Measurements from ENCODE around the gene PTPRN2.
"Not testable (repeated sequence)": the region's sequence is repeated elsewhere in the genome, so short reads cannot be mapped to it uniquely, and the experiment has no call there.

Gene PTPRN2

DNA sequence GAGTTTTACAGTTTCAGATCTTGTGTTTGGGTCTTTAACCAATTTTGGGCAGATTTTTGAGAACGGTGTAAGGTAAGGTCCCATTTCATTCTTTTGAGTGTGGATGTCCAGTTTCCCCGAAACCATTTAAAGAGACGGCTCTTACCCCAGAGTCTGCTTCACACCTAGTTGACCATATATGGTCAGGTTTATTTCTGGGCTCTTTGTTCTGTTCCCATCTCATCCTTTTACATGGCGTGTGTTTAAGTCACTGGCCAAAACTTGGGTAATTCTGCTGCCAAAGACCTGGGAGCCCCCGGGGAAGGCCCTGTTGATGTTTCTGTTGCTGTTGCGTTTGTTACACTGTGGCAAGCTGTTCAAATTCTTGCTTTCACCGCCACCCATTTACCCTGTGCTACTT lies 120.1 kb downstream of the PTPRN2 start:
- no peak for DNase-seq (ENCODE audit: low spot score)

DNA sequence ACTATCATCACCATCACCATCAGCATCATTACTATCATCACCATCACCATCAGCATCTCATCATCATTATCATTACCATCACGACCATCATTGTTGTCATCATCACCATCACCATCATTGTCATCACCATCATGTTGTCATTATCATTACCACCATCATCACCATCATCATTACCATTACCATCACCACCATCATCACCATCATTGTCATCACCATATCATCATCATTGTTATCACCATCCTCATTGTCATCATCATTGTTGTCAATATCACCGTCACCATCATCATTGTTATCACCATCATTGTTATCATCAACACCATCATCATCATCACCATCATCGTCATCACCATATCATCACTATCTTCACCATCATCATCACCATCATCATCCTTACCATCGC lies 124.3 kb downstream of the PTPRN2 start:
- DNase-seq (ENCODE audit: low spot score), result no peak

DNA sequence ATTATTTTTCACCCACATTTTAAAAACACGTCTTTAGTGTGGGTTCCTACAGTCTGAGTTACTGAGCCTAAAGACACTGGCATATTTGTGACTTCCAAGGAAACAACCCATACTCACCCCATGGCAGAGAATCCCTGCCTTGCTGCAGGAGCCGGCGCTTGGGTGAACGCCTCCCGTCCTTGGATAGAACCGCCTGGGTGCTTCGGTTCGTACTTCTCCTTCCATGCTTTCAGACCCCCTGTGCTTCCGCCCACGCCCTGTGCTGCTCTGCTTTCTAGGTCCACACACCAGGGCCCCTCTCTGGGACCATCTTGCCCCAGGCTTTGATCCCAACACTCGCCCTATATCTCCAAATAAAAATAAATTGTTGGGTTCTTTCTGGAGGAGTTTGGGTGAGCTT lies 125.8 kb downstream of the PTPRN2 start:
- DNase-seq (ENCODE audit: low spot score), result no peak

DNA sequence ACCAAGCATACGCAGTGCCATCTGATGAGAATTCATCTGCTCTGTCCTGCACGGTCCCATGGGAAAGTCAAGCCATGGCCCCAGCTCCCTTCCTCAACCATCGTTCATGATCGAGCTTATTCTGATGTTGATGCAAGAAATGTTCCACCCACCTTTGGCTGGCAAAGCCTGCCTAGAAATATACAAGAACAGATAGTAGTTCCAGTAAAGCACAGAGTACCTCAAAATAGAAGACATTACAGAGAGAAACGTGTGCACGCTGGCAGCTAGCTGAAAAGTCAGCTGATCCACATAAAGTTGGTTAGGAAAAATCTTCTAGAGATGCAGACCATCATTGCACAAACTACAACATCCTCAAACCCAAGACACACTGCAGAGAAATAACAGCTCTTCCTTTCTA lies 127.0 kb downstream of the PTPRN2 start:
- DNase-seq (ENCODE audit: low spot score), result no peak

DNA sequence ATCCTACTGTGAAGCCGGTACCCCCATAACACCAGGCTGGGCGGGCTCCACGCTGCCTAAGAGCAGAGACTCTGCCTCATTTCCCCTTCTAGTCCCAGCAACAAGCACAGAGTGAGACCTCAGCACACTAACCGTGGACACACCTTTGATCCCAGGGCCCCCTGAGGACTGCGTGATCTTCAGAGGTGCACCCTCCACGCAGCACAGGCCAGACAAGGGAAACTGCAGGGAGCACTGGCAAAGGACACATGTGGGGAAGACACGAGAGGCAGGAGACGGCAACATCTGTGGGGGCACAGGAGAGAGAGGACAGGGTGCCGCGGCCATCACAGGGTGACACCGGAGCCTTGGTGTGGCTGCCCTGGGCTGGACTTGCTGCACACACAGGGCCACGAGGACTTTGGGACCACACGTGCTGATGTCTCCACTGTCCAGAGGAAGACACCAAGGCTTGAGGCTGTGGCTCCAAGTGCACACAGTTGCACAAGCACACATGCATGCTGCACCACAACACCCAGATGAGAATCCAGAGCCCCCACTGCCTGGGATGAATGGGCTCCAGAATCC lies 128.8 kb downstream of the PTPRN2 start:
- no peak for DNase-seq (ENCODE audit: low spot score)

DNA sequence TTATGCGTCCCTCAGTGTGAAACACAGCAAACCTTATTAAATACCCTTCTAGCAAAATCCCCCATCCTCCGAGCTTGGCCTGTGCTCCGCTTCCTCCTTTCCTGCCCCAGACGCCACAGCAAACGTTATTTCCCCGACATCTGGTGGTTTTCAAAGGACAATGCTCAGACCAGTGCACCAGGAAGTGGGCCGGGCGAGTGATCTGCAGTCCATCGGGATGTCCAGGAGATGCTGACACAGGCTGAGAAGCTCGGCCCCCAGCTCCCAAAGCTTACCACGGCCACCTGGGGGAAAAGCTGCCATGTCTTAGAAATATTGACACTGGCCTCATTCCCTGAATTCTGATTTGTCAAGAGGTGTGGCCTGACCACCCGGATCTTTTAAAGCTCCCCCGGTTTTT lies 129.5 kb downstream of the PTPRN2 start:
- no peak for DNase-seq (ENCODE audit: low spot score)

DNA sequence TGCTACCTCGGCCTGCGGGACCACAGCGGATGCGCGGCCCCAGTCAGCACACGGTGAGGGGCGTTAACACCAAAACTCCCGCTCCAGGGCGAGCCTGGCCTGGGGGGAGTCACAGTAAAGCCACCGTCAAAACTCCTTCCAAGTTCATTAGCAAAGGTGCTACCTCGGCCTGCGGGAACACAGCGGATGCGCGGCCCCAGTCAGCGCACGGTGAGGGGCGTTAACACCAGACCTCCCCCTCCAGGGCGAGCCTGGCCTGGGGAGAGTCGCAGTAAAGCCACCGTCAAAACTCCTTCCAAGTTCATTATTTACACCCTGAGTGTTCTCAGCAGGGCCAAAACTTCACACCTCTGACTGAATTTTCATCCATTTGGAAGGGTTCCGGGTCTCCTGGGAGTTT lies 130.0 kb downstream of the PTPRN2 start:
- not testable (repeated sequence) for DNase-seq (ENCODE audit: low spot score)

DNA sequence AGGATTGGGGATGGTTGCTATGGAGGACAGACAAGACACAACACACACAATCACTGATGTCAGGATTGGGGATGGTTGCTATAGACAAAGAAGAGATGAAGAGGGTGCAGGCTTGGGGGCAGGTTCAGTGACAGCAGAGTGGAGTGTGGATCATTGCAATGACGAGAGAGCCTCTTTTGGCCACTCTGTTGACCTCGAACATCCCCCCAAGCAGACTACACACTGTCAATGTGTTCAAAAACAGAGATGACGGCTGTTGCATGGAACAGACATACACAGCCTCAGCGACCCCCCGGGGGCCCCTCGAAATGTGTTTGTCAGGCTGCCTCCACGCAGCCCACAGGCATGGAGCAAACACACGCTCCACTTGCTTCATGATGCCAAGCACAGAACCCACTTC lies 133.0 kb downstream of the PTPRN2 start:
- DNase-seq (ENCODE audit: low spot score), result no peak

DNA sequence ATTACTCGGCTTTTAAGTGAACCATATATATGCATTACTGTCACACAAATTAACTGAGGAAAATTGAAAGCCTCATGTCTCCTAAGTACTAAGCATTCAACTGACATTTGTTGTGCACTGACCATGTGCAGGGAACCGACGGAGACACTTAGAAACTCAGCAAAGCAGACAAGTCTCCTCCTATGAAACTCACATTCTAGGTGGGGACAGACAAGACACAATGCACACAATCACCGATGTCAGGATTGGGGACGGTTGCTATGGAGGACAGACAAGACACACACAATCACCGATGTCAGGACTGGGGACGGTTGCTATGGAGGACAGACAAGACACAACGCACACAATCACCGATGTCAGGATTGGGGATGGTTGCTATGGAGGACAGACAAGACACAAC lies 134.0 kb downstream of the PTPRN2 start:
- DNase-seq (ENCODE audit: low spot score), result no peak

DNA sequence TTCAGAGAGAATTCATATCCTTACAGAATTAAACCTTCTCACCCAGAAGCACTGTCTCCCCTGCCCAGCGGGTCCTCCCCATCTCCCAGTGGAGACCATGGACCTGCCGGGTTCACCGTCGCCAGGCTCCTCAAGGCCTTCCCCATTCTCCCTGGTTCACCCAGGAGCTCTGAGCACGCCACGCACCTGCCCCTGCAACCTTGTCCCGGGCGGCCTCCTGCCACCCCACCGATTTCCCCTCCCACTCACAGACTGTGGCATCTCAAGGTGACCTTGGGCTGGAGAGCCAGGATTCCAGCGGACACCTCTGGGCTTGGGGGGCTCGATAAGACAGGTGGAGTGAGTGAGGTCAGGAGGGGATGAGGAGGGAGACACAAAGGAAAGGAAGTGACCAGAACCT lies 135.3 kb downstream of the PTPRN2 start:
- DNase-seq (ENCODE audit: low spot score), result no peak

DNA sequence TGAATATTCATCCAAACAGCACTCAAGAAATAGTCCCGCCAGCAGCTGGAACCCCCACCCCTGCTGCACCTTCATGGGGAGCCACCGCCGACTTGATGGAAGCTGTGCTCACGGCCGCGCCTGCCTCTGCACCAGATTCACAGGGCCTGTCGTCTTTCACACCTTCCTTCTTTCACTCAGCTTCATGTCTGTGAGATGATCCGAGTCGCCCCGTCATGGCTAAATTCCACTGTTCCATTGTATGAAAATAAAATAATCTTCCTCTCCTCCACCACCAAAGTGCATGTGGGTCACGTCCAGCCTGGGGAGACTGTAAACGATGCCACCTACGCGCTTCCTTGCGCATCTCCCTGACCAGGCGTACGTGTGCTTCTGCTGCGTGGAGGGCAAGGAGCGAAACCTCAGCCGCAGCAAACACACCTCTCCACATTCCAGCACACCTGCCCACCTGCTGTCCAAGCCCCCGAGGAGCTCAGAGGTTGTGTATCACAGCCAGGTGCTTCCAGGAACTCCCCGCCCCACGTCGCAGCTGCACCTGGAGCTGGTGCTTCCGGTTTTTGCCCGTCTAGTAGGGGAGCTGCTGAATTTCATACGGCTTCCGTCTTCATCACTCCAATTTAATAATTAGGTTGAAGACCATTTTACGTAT lies 137.0 kb downstream of the PTPRN2 start:
- DNase-seq (ENCODE audit: low spot score), result no peak

DNA sequence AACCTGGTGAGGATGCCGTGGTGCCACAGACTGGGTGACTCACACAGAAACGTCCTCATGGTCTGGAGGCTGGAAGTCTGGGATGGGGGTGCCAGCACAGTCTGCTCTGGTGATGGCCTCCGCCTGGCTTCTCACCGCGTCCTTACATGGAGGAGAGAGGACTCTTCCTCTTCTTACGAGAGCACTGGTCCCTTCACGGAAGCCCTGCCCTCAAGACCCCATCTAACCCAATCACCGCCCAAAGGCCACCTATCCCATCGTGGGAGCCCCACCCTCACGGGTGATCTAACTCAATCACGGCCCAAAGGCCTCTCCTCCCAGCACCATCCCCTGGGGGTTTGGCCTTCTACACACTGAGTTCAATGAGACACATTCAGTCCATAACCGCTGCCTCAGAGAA lies 137.7 kb downstream of the PTPRN2 start:
- DNase-seq (ENCODE audit: low spot score), result no peak

DNA sequence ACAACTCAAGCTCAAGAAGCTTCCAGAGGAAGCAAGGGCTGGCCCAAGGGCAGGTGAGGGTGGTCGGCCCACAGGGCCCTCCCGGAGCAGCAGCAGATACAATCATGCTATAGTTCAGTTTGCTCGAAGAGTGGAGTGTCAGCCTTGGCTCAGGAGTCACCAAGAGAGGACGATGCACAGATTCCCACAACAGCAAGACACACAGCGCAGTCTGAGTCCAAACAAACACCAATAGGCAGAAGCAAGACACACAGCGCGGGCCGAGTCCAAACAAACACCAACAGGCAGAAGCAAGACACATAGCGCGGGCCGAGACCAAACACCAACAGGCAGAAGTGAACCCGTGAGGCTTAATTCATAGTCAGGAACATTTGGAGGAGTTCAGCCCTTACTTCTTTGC lies 138.4 kb downstream of the PTPRN2 start:
- DNase-seq (ENCODE audit: low spot score), result no peak

DNA sequence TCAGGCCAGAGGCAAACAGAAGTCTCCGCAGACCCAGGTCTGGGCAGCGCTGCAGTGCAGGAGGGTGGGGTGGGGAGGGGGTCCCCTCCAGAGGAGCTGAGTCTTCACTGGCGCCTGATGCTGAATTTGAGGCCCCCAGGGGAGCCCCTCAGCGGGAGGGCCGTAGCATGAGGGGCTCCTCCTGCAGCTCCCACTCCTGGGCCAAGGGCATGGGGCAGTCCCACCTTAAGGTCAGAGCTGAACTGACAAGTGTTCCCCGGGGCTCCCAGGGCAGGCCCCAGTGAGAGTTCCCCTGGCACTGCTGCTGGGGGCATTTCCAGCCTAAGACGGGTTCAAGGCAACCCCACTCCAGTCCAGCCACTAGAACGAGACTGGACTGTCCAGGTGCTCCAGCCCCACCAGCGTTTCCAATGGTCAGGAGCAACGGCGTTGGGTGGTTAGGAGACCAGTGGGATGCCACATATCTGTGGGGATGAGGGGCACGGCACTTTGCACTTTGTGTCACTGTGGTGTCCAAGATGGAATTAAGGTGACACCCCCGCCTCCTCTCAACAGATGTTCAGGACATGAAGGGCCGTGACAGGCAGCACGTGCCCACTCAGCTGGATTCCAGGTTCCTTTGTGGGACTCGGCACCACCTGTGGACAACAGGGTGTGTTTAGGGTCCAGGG lies 139.1 kb downstream of the PTPRN2 start:
- DNase-seq (ENCODE audit: low spot score), result no peak

DNA sequence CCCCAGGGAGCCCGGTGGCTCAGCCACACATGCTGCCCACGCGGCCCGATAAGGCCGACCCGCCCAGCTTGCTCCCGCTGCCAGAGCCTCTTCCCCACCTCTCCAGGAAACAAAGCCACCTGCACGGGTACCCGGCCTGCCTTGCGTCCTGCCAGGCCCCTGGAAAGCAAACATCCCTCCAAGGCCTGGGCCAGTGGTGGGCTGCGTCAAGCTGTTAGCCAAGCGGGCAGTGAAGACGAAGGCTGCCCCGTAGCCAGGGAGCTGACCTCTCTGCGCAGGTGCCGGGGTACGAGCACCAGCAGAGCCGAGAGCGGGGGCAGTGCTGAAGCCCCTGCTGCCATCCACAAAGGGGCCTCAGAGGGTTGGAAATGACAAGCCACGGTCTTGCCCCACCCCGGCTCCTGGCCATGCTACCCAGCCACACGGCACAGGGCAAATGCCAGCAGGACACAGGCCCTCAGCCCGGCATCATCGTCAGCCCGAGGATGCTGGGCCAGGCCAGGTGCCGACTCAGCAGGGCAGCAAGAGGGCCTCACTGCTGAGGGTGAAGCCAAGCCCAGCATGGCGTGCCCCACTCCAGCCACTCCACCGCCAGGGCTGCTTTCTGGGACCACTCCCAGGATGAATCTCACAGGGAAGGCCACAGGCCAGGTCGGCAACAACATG lies 140.0 kb downstream of the PTPRN2 start:
- no peak for DNase-seq (ENCODE audit: low spot score)

DNA sequence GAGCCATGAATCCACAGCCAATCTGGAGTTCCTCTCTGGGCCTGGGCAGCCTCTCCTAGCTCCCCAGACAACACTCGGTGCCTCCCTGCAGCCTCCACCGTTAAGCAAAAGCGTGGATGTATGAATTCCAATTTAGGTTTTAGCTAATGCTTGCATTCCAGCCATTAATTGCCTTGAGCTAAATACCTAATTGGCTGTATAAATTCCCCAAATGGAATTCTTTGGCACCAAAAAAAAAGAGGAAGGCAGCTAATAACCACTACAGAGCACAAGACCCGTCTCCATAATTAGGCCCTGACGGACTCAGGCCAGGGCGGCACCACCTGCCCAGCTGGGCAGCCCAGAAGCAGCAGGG lies 140.5 kb downstream of the PTPRN2 start:
- DNase-seq (ENCODE audit: low spot score), result no peak

DNA sequence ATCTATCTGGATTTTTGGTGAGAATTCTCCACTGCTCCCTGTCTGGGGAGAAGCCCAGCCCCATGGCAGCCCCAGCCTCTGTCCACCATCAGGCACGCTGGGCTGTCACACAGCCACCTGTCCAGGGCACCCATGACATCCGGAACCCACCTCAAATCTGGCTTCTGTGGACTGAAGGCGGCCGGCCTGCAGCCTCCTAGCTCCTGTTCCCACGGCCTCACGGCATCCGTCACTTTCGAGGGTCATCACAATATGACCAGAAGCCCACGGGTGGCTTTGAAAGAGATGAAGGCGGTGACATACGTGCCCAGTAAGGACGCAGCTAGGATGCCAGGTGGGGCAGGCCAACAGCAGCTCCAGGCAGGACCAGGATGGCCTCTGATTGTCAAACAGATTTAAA lies 140.9 kb downstream of the PTPRN2 start:
- no peak for DNase-seq (ENCODE audit: low spot score)

DNA sequence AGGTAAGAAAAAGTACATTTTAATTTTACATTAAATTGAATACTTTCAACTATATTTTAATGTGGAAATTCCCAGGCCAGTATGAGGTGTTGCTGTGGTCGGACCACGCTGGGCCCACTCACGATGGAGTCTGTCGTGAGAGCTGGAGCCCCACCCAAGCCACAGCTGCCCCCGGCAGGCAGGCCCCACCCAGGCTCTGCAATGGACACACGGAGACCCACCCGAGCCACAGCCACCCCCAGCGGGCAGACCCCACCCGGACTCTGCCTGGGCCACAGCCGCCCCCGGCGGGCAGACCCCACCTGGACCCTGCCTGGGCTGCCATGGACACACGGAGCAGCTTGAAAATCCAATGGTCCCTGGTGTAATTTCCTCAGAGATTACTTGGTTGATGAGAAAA lies 141.3 kb downstream of the PTPRN2 start:
- no peak for DNase-seq (ENCODE audit: low spot score)

DNA sequence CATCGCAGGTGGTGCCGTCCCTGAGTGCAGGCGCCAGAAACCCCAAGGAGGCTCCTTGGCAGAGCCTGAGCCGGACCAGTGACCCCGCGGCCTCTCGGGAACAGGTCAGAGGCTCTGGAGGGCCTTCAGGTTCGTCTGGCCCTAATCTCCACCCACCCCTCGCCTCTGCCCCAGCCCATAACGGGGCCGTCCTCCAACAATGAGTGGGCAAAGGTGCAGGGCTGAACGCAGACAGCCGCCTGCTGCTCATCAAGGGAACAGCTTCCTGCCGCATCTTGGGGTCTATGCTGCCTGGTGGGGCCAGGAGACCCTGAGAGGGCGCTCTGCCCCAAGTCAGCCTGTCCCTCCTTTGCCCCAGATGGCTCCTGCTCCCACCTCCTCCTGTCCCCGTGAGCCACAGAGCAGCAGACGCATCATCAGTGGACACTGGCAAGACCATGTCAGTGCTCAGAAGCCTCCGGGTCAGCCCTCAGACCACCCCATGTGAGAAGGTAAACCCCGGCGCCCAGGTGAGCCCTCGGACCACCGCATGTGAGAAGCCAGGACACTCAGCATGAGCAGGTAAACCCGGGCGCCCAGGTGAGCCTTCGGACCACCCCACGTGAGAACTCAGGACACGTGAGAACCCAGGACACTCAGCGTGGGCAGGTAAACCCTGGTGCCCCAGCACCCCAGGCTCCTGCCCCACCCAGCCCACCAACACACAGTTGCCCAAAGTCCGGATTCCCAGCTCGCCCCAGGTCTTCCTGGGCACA lies 142.0 kb downstream of the PTPRN2 start:
- no peak for DNase-seq (ENCODE audit: low spot score)

DNA sequence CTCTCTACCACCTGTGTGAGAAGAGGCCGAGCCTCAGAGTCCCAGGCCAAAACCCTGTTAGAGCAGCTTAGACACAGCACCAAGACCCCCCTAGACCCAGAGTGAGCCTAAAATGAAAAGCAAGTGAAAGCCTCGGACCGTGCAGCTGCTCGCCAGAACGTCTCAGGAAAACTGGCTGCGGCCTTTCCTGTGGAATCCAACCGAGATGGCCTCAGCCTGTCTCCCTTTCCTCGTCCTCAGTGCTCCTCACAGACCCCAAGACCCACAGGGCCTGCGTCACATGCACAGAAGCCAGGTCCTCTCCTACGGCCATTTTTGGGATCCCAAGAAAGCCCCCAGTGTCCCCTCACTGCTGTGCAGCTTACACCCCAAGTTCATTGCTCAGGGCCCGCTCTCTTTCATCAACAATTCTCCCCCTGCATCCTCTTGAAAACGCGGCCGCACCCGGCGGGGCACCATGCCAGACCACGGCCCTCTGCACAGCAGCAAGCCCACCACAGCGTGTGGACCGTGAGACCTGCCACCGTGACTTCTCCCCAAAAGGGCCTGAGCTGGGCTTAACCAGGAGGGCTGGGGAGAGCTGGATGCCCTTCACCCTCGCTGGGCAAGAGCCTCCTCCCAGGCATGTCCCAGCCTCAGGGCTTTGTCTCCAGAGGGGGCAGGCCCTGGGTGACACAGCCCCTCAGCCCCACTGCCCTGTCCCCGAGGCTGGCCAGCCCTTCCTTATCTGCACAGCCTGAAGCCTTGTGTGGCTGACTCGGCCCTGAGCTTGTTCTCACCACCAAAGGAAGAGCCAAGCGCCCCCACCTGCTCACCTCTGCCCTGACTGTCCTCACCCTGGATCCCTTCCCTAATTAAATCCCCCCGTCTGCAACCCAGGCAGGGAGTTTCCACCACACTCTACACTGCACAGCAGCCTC lies 142.9 kb downstream of the PTPRN2 start:
- DNase-seq (ENCODE audit: low spot score), result no peak

DNA sequence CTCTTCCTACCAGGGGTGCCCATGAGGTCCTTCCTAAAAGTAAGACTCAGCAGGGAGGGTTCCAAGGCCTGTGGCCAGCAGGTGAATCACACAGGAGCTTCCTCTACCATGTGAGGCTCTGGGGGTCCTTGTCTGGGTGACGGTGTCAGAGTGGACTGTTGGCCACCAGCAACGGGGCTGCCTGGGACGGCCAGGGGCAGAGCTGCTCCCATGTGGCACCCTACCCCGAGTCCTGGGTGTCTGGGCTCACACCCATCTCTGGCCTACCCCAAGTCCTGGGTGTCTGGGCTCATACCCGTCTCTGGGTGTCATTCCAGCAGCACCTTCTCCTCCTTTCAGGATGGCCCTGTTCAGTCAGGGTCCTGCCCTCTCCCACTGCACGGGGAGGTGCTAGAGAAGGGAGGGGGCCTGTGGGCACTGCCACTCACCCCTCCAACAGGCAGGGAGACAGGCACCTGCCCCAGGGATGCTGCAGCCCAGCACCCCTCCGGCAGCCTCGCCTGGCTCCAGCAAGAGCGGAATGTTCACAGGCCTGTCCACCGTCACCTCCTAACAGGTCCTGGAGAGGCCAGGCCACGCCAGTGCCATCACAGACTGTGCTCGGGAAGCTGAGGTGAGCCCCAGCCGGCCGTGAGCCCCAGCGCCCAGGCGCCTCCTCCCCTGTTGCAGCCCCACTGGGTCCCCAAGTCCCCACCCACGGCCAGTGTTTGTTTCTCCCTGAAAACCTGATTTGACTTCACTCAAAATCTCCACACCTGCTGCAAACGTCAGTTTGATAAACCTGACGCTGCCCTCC lies 143.7 kb downstream of the PTPRN2 start:
- no peak for DNase-seq (ENCODE audit: low spot score)
